ENCODE data around the gene KLC4.

- TF ChIP-seq NR2F6 (CRISPR knock-in tag; IDR thresholded peaks at IDR 0.05) (no peak), RBBP5 (IDR thresholded peaks at IDR 0.05; ENCODE audit: borderline replicate concordance, insufficient read depth, low read length, poor library complexity, severe bottlenecking) (no peak), ZNF280B (CRISPR knock-in tag; IDR thresholded peaks at IDR 0.05) (no peak)
Observed at GRCh38 chr6:43089467-43089866, 30.0 kb downstream of the KLC4 start.
